GM12892 (cell line): ENCODE results near the gene ITPA.

Experiments used
- DNase-seq: peaks from one replicate; pipeline ENCODE4 v3.0.0; 2011; ENCODE audit not compliant: insufficient read length
- FAIRE-seq: peaks from 2 replicates; lab custom pipeline; 2011; peaks lifted over from hg19 to GRCh38; lab: Jason Lieb, UNC
- POLR2A ChIP-seq: IDR thresholded peaks from 2 replicates; pipeline ENCODE4 v1.6.1; 2011; ENCODE audit warnings: low read depth, low read length, control low read depth
- POLR2AphosphoS5 ChIP-seq: IDR thresholded peaks from 2 replicates; pipeline ENCODE4 v1.6.1; 2011; ENCODE audit warnings: low read depth, low read length, control low read depth
- TAF1 ChIP-seq: IDR thresholded peaks from 2 replicates; pipeline ENCODE4 v1.6.1; 2011; ENCODE audit warnings: low read depth, mild to moderate bottlenecking, control low read depth, low read length, borderline replicate concordance

The ITPA gene

GRCh38 chr20:3226864-3227263, 17.6 kb downstream of the ITPA start:
- FAIRE-seq (no peak), DNase-seq (no peak)
- TF ChIP-seq TAF1 (no peak), POLR2A (no peak), POLR2AphosphoS5 (no peak)

GRCh38 chr20:3227506-3227905, 18.2 kb downstream of the ITPA start:
- FAIRE-seq, result no peak
- no peak for TF ChIP-seq POLR2AphosphoS5
- TF ChIP-seq TAF1, result no peak
- no peak for TF ChIP-seq POLR2A
- DNase-seq, result no peak

GRCh38 chr20:3227936-3228749, 18.8 kb downstream of the ITPA start:
- TF ChIP-seq POLR2AphosphoS5 (no peak), POLR2A (no peak), TAF1 (no peak)
- peak; percentile 14 for DNase-seq
- no peak for FAIRE-seq

GRCh38 chr20:3228750-3229032, 19.4 kb downstream of the ITPA start:
- no peak for FAIRE-seq
- DNase-seq, result peak; percentile 11
- TF ChIP-seq POLR2AphosphoS5 (no peak), POLR2A (no peak), TAF1 (no peak)

- no peak for DNase-seq
- TF ChIP-seq TAF1, result no peak
- no peak for TF ChIP-seq POLR2A
- no peak for TF ChIP-seq POLR2AphosphoS5
- no peak for FAIRE-seq
Observed at GRCh38 chr20:3229158-3229557, 19.9 kb downstream of the ITPA start.

- TF ChIP-seq POLR2A, result no peak
- no peak for TF ChIP-seq POLR2AphosphoS5
- no peak for TF ChIP-seq TAF1
- FAIRE-seq, result no peak
- DNase-seq, result no peak
Observed at GRCh38 chr20:3229798-3230197, 20.5 kb downstream of the ITPA start.

- TF ChIP-seq POLR2AphosphoS5 (no peak), TAF1 (no peak), POLR2A (no peak)
- FAIRE-seq (no peak), DNase-seq (no peak)
Observed at GRCh38 chr20:3231116-3231515, 21.8 kb downstream of the ITPA start.

GRCh38 chr20:3231889-3232588, 22.7 kb downstream of the ITPA start:
- TF ChIP-seq TAF1 (no peak), POLR2AphosphoS5 (no peak), POLR2A (no peak)
- no peak for FAIRE-seq

GRCh38 chr20:3233131-3233990, 24.1 kb downstream of the ITPA start:
- DNase-seq (no peak), FAIRE-seq (no peak)
- TF ChIP-seq POLR2AphosphoS5, result no peak
- no peak for TF ChIP-seq TAF1
- no peak for TF ChIP-seq POLR2A

More at GRCh38 chr20:3231889-3232588, 22.7 kb downstream of the ITPA start:
- DNase-seq, result no peak

GRCh38 chr20:3233991-3234498, 24.7 kb downstream of the ITPA start:
- TF ChIP-seq TAF1, result no peak
- TF ChIP-seq POLR2AphosphoS5, result no peak
- TF ChIP-seq POLR2A, result no peak
- DNase-seq, result no peak

GRCh38 chr20:3235666-3236324, 26.5 kb downstream of the ITPA start:
- FAIRE-seq (no peak), DNase-seq (no peak)
- no peak for TF ChIP-seq POLR2A
- no peak for TF ChIP-seq TAF1
- no peak for TF ChIP-seq POLR2AphosphoS5

More at GRCh38 chr20:3233991-3234498, 24.7 kb downstream of the ITPA start:
- no peak for FAIRE-seq
